SK-N-SH treated with all-trans-retinoic acid at 6 μM for 48 hours (cell line): ENCODE data around the gene PNLDC1.

Source experiments
- ATAC-seq: fragments of 200-7000 bp; cut with Tn5 transposase; 3 replicates; pipeline ENCODE4 v1.9.1; 2020; ENCODE audit warnings: mild to moderate bottlenecking, moderate library complexity
- ARNTL ChIP-seq: fragments of 450-650 bp; formaldehyde crosslinking; IDR thresholded peaks from 2 replicates; pipeline ENCODE4 v1.5.0; 2020; ENCODE audit warnings: low read depth, mild to moderate bottlenecking, moderate library complexity, borderline replicate concordance
- BACH2 ChIP-seq: fragments of 250-450 bp; sonication (Bioruptor Pico); IDR thresholded peaks from 2 replicates; pipeline ENCODE4 v1.9.0; 2021; ENCODE audit warnings: mild to moderate bottlenecking, borderline replicate concordance
- CSDC2 ChIP-seq: fragments of 250-450 bp; sonication (Bioruptor Pico); IDR thresholded peaks from 2 replicates; pipeline ENCODE4 v1.5.0; 2020; ENCODE audit warnings: mild to moderate bottlenecking, moderate library complexity
- ESRRG ChIP-seq: fragments of 250-450 bp; sonication (Bioruptor Pico); IDR thresholded peaks from 2 replicates; pipeline ENCODE4 v1.6.1; 2021; ENCODE audit warnings: mild to moderate bottlenecking
- ISL1 ChIP-seq: fragments of 250-450 bp; sonication (Bioruptor Pico); IDR thresholded peaks from 2 replicates; pipeline ENCODE4 v2.1.2; 2022; ENCODE audit warnings: mild to moderate bottlenecking, moderate library complexity
- OSR1 ChIP-seq: fragments of 250-450 bp; sonication (Bioruptor Pico); IDR thresholded peaks from 2 replicates; pipeline ENCODE4 v1.8.0; 2022; ENCODE audit warnings: moderate library complexity, mild to moderate bottlenecking, inconsistent platforms
- PPARA ChIP-seq: fragments of 250-450 bp; sonication (Bioruptor Pico); IDR thresholded peaks from 2 replicates; pipeline ENCODE4 v1.5.0; 2020; ENCODE audit warnings: mild to moderate bottlenecking, borderline replicate concordance
- RARB ChIP-seq: fragments of 250-450 bp; sonication (Bioruptor Pico); IDR thresholded peaks from 2 replicates; pipeline ENCODE4 v1.8.0; 2021; ENCODE audit warnings: mild to moderate bottlenecking, moderate library complexity
- SNAI2 ChIP-seq: fragments of 250-450 bp; sonication (Bioruptor Pico); IDR thresholded peaks from 2 replicates; pipeline ENCODE4 v1.5.0; 2020; ENCODE audit warnings: mild to moderate bottlenecking, moderate library complexity
- TCF4 ChIP-seq: fragments of 250-450 bp; sonication (Bioruptor Pico); IDR thresholded peaks from 2 replicates; pipeline ENCODE4 v1.8.0; 2021; ENCODE audit warnings: mild to moderate bottlenecking, moderate library complexity, borderline replicate concordance
- TOX ChIP-seq: fragments of 250-450 bp; sonication (Bioruptor Pico); IDR thresholded peaks from 2 replicates; pipeline ENCODE4 v1.8.0; 2021; ENCODE audit warnings: mild to moderate bottlenecking, moderate library complexity, borderline replicate concordance
- ZC3H10 ChIP-seq: fragments of 250-450 bp; sonication (Bioruptor Pico); IDR thresholded peaks from 2 replicates; pipeline ENCODE4 v1.5.1; 2021; ENCODE audit warnings: mild to moderate bottlenecking, moderate library complexity
- ZFP3 ChIP-seq: fragments of 250-450 bp; sonication (Bioruptor Pico); IDR thresholded peaks from 2 replicates; pipeline ENCODE4 v1.5.0; 2020; ENCODE audit warnings: mild to moderate bottlenecking, moderate library complexity
- ZFP30 ChIP-seq: fragments of 450-650 bp; formaldehyde crosslinking; IDR thresholded peaks from 2 replicates; pipeline ENCODE4 v1.5.0; 2022; ENCODE audit warnings: mild to moderate bottlenecking, moderate library complexity
- ZNF565 ChIP-seq: fragments of 450-650 bp; formaldehyde crosslinking; conservative IDR thresholded peaks from 2 replicates; pipeline ENCODE4 v1.5.0; 2020; ENCODE audit warnings: low read depth, mild to moderate bottlenecking, moderate library complexity
- ZNF8 ChIP-seq: fragments of 450-650 bp; formaldehyde crosslinking; IDR thresholded peaks from 2 replicates; pipeline ENCODE4 v1.5.0; 2020; ENCODE audit warnings: mild to moderate bottlenecking, moderate library complexity
- TF ChIP-seq, protein P1 (sequence below): fragments of 250-450 bp; sonication (Bioruptor Pico); IDR thresholded peaks from 2 replicates; pipeline ENCODE4 v1.8.0; 2020; ENCODE audit warnings: mild to moderate bottlenecking, moderate library complexity, borderline replicate concordance
- TF ChIP-seq, protein P2 (sequence below): fragments of 250-450 bp; sonication (Bioruptor Pico); IDR thresholded peaks from 2 replicates; pipeline ENCODE4 v1.8.0; 2021; ENCODE audit warnings: low read depth, mild to moderate bottlenecking, moderate library complexity, borderline replicate concordance
- TF ChIP-seq, protein P3 (sequence below): fragments of 250-450 bp; sonication (Bioruptor Pico); IDR thresholded peaks from 2 replicates; pipeline ENCODE4 v1.5.1; 2021; ENCODE audit warnings: mild to moderate bottlenecking, moderate library complexity
- TF ChIP-seq, protein P4 (sequence below): fragments of 250-450 bp; sonication (Bioruptor Pico); IDR thresholded peaks from 2 replicates; pipeline ENCODE4 v1.5.1; 2020; ENCODE audit warnings: low read depth, mild to moderate bottlenecking, moderate library complexity
- TF ChIP-seq, protein P5 (sequence below): fragments of 250-450 bp; sonication (Bioruptor Pico); IDR thresholded peaks from 2 replicates; pipeline ENCODE4 v1.5.0; 2020; ENCODE audit warnings: mild to moderate bottlenecking, moderate library complexity

The PNLDC1 gene

DNA sequence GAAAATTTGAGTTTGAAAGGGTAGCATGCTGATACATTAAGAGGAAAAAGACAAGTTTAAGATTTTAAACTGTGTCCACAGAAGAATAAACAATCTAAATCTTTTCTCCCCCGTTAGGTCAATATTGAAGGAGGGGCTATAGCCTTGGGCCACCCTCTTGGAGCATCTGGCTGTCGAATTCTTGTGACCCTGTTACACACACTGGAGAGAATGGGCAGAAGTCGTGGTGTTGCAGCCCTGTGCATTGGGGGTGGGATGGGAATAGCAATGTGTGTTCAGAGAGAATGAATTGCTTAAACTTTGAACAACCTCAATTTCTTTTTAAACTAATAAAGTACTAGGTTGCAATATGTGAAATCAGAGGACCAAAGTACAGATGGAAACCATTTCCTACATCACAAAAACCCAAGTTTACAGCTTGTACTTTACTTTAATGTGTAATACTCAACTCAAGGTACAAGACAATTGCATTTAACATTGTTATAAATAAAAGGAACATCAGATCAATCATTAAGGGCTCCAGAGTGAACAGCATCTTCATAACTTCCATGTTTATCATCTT, 21.5 kb upstream of the PNLDC1 start:
- no peak for ATAC-seq
- TF ChIP-seq, protein P1, sequence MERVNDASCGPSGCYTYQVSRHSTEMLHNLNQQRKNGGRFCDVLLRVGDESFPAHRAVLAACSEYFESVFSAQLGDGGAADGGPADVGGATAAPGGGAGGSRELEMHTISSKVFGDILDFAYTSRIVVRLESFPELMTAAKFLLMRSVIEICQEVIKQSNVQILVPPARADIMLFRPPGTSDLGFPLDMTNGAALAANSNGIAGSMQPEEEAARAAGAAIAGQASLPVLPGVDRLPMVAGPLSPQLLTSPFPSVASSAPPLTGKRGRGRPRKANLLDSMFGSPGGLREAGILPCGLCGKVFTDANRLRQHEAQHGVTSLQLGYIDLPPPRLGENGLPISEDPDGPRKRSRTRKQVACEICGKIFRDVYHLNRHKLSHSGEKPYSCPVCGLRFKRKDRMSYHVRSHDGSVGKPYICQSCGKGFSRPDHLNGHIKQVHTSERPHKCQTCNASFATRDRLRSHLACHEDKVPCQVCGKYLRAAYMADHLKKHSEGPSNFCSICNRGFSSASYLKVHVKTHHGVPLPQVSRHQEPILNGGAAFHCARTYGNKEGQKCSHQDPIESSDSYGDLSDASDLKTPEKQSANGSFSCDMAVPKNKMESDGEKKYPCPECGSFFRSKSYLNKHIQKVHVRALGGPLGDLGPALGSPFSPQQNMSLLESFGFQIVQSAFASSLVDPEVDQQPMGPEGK (CRISPR knock-in tag) = no peak
- TF ChIP-seq ZFP30 (CRISPR knock-in tag) (no peak), BACH2 (CRISPR knock-in tag) (no peak), ESRRG (no peak), ZNF565 (CRISPR knock-in tag) (no peak), TCF4 (no peak), ZNF8 (CRISPR knock-in tag) (no peak), TOX (CRISPR knock-in tag) (no peak)
- TF ChIP-seq, protein P2, sequence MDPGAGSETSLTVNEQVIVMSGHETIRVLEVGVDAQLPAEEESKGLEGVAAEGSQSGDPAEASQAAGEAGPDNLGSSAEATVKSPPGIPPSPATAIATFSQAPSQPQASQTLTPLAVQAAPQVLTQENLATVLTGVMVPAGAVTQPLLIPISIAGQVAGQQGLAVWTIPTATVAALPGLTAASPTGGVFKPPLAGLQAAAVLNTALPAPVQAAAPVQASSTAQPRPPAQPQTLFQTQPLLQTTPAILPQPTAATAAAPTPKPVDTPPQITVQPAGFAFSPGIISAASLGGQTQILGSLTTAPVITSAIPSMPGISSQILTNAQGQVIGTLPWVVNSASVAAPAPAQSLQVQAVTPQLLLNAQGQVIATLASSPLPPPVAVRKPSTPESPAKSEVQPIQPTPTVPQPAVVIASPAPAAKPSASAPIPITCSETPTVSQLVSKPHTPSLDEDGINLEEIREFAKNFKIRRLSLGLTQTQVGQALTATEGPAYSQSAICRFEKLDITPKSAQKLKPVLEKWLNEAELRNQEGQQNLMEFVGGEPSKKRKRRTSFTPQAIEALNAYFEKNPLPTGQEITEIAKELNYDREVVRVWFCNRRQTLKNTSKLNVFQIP (CRISPR knock-in tag) = no peak

DNA sequence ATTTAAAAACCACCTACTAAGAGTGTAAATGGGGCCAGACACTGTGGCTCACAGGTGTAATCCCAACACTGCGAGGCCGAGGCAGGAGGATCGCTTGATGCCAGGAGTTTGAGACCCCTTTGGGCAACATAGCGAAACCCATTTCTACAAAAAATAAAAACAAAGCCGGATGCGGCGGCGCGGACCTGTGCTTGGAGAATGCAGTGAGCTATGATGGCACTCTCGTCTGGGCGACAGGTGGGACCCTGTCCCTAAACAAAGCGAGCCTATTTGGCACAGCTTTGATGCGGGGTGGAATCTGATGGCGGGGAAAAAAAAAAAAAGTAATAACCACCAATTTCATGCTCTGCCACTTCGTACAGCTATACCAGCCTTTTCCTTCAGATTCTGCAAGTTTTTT, 11.8 kb upstream of the PNLDC1 start:
- TF ChIP-seq CSDC2 (CRISPR knock-in tag) (no peak), BACH2 (CRISPR knock-in tag) (no peak), ARNTL (CRISPR knock-in tag) (no peak), ZFP3 (CRISPR knock-in tag) (no peak), ZNF8 (CRISPR knock-in tag) (no peak)
- TF ChIP-seq, protein P3, sequence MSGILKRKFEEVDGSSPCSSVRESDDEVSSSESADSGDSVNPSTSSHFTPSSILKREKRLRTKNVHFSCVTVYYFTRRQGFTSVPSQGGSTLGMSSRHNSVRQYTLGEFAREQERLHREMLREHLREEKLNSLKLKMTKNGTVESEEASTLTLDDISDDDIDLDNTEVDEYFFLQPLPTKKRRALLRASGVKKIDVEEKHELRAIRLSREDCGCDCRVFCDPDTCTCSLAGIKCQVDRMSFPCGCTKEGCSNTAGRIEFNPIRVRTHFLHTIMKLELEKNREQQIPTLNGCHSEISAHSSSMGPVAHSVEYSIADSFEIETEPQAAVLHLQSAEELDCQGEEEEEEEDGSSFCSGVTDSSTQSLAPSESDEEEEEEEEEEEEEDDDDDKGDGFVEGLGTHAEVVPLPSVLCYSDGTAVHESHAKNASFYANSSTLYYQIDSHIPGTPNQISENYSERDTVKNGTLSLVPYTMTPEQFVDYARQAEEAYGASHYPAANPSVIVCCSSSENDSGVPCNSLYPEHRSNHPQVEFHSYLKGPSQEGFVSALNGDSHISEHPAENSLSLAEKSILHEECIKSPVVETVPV (CRISPR knock-in tag) = no peak
- TF ChIP-seq, protein P4, sequence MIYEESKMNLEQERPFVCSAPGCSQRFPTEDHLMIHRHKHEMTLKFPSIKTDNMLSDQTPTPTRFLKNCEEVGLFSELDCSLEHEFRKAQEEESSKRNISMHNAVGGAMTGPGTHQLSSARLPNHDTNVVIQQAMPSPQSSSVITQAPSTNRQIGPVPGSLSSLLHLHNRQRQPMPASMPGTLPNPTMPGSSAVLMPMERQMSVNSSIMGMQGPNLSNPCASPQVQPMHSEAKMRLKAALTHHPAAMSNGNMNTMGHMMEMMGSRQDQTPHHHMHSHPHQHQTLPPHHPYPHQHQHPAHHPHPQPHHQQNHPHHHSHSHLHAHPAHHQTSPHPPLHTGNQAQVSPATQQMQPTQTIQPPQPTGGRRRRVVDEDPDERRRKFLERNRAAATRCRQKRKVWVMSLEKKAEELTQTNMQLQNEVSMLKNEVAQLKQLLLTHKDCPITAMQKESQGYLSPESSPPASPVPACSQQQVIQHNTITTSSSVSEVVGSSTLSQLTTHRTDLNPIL (CRISPR knock-in tag) = no peak
- ATAC-seq = no peak

DNA sequence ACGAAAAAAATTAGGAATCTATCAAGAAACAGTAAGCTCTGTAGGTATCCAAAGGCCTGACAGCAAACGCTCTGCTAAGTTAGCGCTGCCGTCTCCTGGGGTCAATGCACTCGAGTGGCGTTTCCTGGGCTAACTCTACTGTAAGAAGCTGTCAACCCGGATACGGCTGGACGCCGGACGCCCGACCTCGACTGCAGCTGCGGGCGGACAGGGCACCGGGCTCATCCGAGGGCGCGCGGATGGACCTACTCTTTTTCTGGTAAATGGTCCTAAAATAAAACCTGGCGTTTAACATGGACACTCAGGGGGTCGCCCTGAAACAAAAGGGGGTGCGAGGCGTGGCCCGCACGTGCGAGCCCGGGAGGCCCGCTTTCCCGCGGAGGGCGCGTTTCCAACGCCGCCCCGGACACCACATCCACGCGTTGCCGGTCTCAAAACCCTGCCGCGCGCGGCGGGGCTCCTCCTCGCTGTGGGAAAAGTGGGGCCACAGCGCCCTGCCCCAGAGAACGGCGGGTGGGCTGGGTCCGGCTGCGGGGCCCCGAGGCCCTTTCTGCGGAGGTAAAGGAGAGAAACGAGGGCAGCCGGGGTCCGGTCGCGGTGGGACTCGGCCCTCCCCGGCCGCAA, 11.2 kb upstream of the PNLDC1 start:
- TF ChIP-seq SNAI2 (CRISPR knock-in tag) = no peak
- TF ChIP-seq BACH2 (CRISPR knock-in tag) = no peak
- TF ChIP-seq TOX (CRISPR knock-in tag) = no peak
- TF ChIP-seq ISL1 = no peak
- no peak for TF ChIP-seq ZFP30 (CRISPR knock-in tag)
- no peak for TF ChIP-seq ZNF8 (CRISPR knock-in tag)
- TF ChIP-seq, protein P4 (CRISPR knock-in tag) = no peak
- TF ChIP-seq OSR1 (CRISPR knock-in tag) = no peak
- TF ChIP-seq, protein P3 (CRISPR knock-in tag) = no peak
- no peak for TF ChIP-seq PPARA
- TF ChIP-seq ZC3H10 (CRISPR knock-in tag) = no peak
- TF ChIP-seq RARB (CRISPR knock-in tag) = no peak
- TF ChIP-seq, protein P5, sequence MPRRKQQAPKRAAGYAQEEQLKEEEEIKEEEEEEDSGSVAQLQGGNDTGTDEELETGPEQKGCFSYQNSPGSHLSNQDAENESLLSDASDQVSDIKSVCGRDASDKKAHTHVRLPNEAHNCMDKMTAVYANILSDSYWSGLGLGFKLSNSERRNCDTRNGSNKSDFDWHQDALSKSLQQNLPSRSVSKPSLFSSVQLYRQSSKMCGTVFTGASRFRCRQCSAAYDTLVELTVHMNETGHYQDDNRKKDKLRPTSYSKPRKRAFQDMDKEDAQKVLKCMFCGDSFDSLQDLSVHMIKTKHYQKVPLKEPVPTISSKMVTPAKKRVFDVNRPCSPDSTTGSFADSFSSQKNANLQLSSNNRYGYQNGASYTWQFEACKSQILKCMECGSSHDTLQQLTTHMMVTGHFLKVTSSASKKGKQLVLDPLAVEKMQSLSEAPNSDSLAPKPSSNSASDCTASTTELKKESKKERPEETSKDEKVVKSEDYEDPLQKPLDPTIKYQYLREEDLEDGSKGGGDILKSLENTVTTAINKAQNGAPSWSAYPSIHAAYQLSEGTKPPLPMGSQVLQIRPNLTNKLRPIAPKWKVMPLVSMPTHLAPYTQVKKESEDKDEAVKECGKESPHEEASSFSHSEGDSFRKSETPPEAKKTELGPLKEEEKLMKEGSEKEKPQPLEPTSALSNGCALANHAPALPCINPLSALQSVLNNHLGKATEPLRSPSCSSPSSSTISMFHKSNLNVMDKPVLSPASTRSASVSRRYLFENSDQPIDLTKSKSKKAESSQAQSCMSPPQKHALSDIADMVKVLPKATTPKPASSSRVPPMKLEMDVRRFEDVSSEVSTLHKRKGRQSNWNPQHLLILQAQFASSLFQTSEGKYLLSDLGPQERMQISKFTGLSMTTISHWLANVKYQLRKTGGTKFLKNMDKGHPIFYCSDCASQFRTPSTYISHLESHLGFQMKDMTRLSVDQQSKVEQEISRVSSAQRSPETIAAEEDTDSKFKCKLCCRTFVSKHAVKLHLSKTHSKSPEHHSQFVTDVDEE = no peak
- peak; percentile 14 for ATAC-seq
